Tibial nerve (tissue), 3 donors: ENCODE data around the gene STK17B.

Experiments used
- EP300 ChIP-seq, 2 donors: sonication (generic); formaldehyde crosslinking; IDR thresholded peaks; one replicate each; pipeline ENCODE4 v1.6.1; 2017; ENCODE audit warnings: antibody characterized with exemption in 2 of 2, mild to moderate bottlenecking in 1 of 2
- POLR2A ChIP-seq, 2 donors: fragments of 450-650 bp; IDR thresholded peaks; one replicate each; pipeline ENCODE4 v1.6.1; 2017; ENCODE audit warnings: antibody characterized with exemption in 2 of 2, mild to moderate bottlenecking in 2 of 2, moderate library complexity in 2 of 2

DNA sequence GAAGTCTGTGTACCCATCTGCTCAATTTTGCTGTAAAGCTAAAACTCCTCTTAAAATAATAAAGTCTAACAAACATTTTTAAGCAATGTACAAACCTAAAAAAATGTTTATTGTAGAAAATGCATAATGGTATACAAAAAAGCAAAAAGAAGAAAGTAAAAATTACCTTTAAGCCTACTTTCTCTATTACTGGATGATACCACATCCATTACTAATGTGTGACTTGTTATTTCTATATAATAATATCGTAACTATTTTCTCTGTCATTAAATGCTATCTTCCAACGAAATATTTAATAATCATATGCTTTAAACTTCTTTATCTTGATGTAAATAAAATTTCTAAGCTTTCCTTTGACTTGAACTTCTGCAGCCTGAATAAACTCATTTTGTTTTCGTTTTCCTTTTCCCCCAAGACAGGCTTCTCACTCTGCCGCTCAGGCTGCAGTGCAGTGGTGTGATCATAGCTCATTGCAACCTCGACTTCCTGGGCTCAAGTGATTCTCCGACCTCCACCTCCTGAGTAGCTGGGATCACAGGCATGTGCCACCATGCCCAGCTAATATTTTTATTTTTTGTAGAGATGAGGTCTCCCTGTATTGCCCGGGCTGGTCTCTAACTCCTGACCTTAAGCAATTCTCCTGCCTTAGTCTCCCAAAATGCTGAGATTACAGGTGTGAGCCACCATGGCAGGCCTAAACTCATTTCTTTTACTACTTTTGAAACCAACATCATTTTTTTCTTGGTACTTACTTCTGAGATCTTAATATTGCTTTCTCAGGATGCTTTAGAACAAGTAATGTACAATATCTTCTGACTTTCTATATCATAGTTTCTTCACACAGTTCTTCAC lies 84.6 kb downstream of the STK17B start:
- no peak for TF ChIP-seq EP300 (IDR thresholded peaks at IDR 0.05)
- no peak for TF ChIP-seq POLR2A (IDR thresholded peaks at IDR 0.05)
